NCI-H128 (cell line): ENCODE data around the gene SOS2.

ENCODE experiments used
- DNase-seq: peaks from one replicate; lab custom pipeline; 2025; ENCODE audit not compliant: unreplicated experiment; lab: John Stamatoyannopoulos, UW

The SOS2 gene

GRCh38 chr14:50231475-50232275 is at the start of gene SOS2:
TSS of gene SOS2 (minus strand) at chr14:50231578. CDS start at chr14:50231283, 295 bp downstream.
- DNase-seq, result peak; percentile 69

GRCh38 chr14:50272498-50272897 is 41.1 kb upstream of the SOS2 start:
- DNase-seq, result no peak

GRCh38 chr14:50270932-50271331 is 39.6 kb upstream of the SOS2 start:
- no peak for DNase-seq

DNA sequence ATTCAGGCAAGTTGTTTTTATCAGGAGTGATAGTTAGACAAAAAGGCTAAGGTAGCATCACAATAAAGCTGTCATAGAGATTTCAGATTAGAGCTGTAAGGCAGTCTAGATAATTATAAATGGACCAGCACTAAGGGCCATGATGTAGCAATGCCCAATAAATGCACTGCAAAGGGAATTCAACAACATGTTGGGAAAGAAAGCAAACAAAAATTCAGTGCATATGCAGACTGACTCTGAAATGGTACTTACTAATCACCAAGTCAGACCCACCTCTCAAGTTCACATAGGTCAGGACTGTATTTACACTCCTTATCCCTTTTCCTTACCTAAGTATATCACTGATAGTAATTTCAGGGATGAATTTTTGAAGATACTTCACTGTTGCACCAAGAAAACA is 33.7 kb upstream of the SOS2 start:
- no peak for DNase-seq

- DNase-seq, result no peak
These were observed 31.9 kb upstream of the SOS2 start for GRCh38 chr14:50263321-50263720.

- no peak for DNase-seq
These were observed 31.5 kb upstream of the SOS2 start for GRCh38 chr14:50262865-50263264.

- DNase-seq, result no peak
These were observed 29.1 kb upstream of the SOS2 start for GRCh38 chr14:50260511-50260910.

- DNase-seq, result no peak
These were observed 28.7 kb upstream of the SOS2 start for GRCh38 chr14:50260072-50260471.

- DNase-seq, result no peak
These were observed 26.4 kb upstream of the SOS2 start for GRCh38 chr14:50257732-50258131.

GRCh38 chr14:50254248-50254647 is 22.9 kb upstream of the SOS2 start:
- no peak for DNase-seq

DNA sequence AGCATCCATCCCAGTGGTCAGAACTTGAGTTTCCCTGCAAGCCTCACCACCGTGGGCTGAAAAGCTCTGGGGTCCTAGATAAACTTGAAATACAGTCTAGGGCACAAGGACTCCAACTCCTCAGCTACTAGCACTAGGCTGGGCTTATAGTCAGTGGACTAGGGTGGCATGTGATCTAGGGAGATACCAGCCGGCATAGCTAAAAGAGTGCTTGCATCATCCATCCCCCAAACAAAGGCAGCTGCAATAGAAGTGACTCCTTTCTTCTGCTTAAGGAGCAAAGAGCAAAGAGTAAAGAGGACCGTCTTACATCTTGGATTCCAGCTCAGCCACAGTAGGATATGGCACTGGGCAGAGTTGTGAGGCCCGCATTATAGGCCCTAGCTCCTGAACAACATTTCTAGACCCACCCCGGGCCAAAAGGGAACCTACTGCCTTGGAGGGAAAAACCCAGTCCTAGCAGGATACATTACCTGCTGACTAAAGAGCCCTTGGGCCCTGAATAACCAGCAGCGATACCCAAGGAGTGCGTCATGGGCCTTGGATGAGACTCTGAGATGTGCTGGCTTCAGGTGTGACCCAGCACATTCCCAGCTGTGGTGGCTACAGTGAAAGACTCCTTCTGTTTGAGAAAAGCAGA is 17.9 kb upstream of the SOS2 start:
- no peak for DNase-seq

DNA sequence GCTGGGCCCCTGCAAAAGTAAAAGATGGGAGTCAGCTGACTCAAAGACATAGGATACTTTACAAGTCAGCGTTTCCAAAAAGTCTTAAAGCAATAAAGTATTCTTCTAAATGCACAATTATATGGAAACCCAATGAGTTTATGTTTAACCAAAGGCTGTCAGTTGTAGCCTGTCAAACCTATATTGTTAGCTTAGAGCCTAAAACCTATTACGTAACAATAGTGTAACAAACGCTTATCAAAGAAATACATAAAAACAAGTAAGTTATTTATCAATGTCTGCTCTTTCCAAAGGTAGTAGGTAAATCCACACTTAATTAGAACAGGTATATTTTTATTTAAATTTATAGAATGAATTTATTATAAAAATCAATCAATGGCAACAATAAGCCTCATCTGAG is 15.9 kb upstream of the SOS2 start:
- DNase-seq, result no peak

DNA sequence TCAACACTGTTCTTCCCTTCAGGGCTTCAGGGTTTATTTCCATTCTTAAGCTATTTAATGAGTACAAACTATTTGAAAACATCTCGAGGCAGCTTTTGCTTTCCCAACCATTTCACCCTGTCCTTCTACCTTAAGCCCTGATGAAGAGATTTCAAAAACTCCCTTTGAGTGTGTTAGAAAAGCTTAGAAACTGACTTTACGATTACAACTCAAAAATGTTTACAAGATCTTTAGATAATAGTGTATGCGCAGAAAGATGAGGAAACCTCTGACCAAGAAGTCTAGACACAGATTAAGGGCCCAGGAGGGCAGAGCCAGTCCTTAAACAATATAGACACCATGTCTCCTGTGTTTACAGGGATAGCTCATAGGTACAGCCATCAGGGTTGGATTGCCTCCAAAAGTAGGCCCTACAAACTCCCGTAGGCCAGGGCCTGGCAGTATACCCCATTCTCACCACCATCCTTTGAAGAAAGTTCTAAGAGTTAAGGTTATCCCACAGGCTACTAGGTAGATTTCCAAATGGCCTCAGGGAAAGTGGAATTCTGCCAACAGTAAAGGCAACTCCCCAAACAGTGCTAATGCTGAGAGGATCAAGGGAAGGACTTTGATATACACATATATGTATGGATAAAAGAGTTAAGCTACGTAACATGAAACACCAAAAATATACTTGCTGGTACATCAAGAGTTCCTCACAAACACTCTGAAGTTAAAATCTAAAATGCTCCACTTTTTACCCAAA is 11.4 kb upstream of the SOS2 start:
- no peak for DNase-seq

- DNase-seq, result no peak
These were observed 10.7 kb upstream of the SOS2 start for GRCh38 chr14:50242096-50242495.

DNA sequence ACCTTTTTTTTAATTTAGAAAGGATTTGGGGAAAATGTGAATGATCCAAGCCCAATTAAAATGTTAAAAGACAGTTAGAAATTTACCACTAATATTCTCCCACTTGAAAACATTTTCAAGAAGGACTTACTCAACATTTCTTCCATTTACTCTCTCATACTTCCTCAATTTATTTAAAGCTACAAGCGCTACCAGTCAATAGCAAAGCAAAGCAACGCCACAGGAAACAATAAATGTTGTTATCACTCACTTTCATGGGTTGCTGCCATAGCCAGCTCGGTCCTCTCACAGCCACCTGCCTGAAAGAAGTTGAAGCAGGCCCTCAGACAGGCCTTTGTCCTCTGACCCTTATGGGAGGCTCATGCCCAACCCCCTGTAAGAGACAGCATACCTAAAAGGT is 6.0 kb upstream of the SOS2 start:
- DNase-seq, result no peak

DNA sequence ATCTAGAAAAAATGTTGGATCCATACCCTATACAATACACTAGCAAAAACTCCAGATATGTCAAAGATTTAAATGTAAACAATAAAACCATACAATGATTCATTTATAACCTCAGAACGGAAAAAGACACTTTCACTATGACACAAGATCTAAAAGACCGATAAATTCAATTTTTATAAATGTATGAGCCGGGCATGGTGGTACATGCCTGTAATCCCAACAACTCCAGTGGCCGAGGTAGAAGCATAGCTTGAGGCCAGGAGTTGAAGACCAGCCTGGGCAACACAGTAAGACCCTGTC is 2.5 kb upstream of the SOS2 start:
- DNase-seq, result no peak

DNA sequence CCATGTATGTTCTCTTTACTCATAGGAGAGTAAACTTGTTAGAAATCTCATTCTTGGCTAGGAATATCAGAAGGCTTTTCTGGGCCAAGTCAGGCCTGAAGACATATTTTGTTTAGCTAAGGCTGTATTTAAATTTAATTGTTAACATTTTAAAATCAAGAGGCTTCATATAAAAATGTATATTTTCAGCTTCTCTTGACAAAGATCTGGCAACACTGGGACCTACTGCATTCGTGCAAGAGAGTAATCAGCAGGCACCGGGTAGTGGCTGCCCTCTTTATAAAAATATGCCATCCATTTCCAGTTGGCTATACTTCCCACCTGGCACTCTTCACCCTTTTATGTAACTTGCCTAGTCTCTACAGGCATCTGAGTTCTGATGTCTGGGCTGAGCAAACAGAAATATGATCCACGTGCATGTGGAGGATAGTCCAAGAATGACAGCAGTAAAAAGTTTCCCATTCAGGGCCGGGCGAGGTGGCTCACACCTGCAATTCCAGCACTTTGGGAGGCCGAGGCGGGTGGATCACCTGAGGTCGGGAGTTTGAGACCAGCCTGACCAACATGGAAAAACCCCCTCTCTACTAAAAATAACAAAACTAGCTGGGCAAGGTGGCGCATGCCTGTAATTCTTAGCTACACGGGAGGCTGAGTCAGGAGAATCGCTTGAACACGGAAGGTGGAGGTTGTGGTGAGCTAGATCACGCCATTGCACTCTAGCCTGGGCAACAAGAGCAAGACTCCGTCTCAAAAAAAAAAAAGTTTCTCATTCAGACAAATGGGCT is 2.0 kb upstream of the SOS2 start:
- no peak for DNase-seq

GRCh38 chr14:50232276-50232642 is 881 bp upstream of the SOS2 start:
- DNase-seq, result no peak

GRCh38 chr14:50230701-50231474 is 490 bp downstream of the SOS2 start:
- DNase-seq, result no peak

- DNase-seq, result no peak
These were observed 1.0 kb downstream of the SOS2 start for GRCh38 chr14:50230401-50230700.

- DNase-seq, result no peak
These were observed 1.7 kb downstream of the SOS2 start for GRCh38 chr14:50229681-50230080.
